Stimulated activated CD4-positive, alpha-beta T cell treated with anti-CD3 and anti-CD28 coated beads, TNF-alpha, amount 100 ng/mL, for 4 hours (primary cell): Measurements from ENCODE around the gene CYP4F2.
"Not testable (repeated sequence)": the region's sequence is repeated elsewhere in the genome, so short reads cannot be mapped to it uniquely, and the experiment has no call there.

ENCODE experiments used
- DNase-seq, 3 experiments: peaks; one replicate each; pipeline ENCODE4 v3.0.0-alpha.2; 2020; ENCODE audit warnings: low read depth in 3 of 3

CYP4F2 gene

GRCh38 chr19:15900032-15900431 is 2.2 kb upstream of the CYP4F2 start:
- not testable (repeated sequence) for DNase-seq

GRCh38 chr19:15899561-15899960 is 1.7 kb upstream of the CYP4F2 start:
- not testable (repeated sequence) for DNase-seq

DNA sequence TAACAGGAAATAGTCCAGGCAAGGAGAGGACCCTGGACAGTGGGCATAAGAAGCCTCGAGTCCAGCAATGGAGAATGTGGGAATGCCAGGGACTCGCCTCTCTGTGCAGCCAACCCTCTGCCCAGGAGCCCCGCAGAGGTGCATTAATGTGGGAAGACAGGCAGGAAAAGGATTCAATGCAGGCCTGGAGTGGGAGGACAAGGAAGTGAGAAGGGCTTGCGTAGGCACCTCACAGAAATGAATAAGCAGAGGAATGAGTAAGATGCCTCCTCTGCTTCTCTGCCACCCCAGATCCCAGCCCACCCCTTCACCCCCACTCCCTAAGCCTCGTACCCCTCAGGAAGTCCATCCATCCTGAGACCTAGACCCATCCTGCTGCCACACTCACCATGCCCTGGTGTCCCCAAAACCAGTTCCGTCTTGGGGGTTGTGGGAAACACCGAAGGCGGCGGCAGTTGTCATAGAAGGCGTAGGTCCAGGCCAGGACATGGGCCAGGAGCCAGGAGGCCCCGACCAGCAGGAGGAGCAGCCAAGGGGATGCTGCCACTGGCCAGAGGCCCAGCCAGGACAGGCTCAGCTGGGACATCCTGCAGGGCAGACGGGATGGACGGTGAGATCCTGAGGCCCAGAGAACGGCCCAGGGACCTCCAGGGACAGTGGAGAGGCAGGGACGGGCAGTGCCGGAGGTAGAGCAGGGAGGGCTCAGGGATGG is 692 bp downstream of the CYP4F2 start:
- DNase-seq, result no peak

DNA sequence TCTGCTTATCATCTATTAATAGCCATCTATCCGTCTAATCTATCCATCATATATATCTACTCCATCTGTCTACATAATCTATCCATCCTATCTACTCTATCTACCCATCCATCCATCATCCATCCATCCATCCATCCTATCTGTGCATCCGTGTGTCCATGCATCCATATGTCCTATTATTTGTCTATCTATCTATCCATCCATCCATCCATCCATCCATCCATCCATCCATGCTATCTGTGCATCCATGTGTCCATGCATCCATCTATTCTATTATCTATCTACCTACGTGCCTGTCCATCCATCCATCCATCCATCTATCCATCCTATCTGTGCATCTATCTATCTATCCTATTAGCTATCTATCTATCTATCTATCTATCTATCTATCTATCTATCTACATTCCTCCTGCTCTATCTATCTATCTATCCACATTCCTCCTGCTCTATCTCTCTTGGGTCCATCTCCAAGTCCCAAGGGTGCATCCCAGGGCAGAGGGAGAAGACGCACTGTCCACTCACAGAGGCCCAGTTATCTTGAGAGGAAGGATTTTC is 1.9 kb downstream of the CYP4F2 start:
- no peak for DNase-seq

- DNase-seq, result no peak
Measured at GRCh38 chr19:15894359-15894758, 3.5 kb downstream of the CYP4F2 start.

DNA sequence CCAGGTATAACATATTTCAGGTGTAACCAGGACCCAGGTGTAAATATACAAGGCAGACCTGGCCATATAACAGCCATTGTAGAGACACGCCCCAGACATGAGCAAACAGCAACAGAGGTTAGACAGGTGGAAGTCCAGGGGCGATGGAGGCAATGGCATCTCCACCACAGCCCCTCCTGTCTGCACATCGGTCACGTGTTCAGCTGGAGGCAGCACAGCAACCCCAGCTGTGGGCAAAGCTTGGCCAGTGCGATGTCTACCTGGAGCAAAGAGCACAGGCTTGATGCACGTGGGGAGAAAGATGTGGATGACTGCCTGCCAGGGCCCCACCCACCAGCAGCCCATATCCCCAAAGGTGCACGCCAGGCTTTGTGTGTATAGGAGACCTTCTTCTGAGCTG is 4.4 kb downstream of the CYP4F2 start:
- no peak for DNase-seq

DNA sequence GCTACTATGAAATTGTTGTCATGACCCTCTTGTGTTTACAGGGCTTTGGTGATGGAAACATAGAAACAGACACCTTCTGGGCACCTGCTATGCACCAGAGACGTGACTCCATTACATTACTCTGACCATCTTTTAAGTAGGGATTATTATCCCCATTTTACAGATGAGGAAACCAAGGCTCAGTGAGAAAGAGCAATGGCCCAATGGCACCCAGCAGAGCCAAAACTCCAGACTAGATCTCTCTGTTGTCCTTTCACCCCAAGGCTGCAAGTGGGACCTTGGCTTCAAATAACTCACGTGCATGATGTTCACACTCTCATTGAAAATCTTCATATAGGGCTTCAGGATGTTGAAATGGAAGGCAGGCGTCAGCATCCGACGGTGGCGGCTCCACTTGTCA is 5.9 kb downstream of the CYP4F2 start:
- DNase-seq, result no peak

GRCh38 chr19:15891434-15891833 is 6.4 kb downstream of the CYP4F2 start:
- DNase-seq, result no peak

DNA sequence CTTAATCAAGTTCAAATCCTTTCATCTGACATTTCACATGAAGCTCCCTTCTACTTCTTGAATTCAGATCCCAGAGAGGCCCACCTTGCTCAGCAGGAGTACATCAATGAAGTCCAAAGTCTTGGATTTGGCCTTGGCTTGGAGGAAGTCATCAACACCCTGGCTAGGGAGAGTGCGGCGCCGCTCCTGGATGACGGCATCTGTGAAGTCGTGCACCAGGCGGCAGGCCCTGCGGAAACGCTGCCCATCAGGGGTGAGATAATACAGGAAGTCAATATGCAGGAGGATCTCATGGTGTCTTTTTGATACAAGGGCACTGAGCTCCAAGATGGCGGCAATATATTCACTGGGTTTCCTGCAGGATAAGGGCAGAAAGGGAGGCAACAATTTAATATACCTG is 8.5 kb downstream of the CYP4F2 start:
- not testable (repeated sequence) for DNase-seq

- no peak for DNase-seq
Measured at GRCh38 chr19:15885919-15886318, 12.0 kb downstream of the CYP4F2 start.

GRCh38 chr19:15885167-15885566 is 12.7 kb downstream of the CYP4F2 start:
- DNase-seq, result no peak

GRCh38 chr19:15883329-15883728 is 14.5 kb downstream of the CYP4F2 start:
- DNase-seq, result not testable (repeated sequence)

DNA sequence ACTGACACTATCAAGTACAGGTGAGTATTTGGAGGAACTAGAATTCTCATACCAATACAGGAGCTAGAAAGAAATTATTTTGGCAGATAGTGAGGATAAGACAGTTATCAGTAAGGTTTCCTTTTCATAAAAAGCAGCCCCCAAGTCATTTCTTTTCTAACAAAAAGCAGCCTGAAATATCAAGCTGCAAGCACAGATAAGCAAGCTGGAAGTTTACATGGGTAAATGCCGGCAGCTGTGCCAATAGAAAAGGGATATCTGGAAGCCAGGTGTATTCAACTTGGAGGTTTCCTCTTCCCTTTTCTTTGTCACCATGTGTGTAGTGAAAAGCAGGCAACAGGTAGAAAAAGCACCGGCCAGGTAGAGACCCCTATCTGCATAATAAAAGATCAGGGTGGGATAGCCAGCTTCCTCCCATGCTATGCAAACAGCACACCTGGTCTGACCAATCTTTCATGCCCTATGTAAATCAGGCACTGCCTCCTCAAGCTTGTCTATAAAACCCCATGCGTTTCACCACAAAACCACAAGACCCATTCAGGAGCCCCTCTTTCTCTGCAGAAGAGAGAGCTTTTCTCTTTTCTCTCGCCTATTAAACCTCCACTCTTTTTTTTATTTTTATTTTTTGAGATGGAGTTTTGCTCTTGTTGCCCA is 22.9 kb downstream of the CYP4F2 start:
- no peak for DNase-seq

DNA sequence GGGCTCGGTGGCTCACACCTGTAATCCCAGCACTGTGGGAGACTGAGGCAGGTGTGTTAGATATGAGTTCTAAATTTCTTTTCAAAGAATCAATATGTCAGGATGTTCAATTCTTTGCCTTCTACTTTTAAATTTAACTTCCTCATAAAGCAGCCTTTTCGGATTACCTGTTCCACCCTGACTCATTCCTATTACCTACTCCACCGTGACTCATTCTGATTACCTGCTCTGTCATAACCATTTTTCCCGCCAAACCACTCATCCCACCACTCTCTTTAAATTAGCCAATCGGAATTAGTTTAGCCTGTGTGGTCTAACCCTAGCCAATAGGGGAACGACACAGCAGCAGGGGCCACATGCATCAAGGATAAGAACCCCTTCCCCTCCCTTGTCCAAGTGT is 24.1 kb downstream of the CYP4F2 start:
- not testable (repeated sequence) for DNase-seq

- DNase-seq, result no peak
Measured at GRCh38 chr19:15871570-15871969, 26.3 kb downstream of the CYP4F2 start.

DNA sequence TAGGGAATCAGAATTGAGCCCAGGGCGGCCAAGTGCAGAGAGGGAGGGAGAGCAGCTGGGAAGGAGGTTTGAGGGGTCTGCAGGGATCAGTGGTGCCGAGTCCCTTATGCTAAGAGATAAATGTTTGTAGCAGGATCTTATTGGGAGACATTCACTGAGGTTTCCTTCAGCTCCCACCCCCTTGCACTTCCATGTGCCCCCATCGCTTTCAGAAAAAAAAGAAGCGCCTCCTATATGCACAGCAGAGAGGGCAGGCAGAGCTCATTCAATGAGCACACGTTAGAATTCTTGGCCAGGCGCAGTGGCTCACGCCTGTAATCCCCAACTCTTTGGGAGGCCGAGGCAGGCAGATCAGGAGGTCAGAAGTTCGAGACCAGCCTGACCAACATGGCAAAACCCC is 28.0 kb downstream of the CYP4F2 start:
- DNase-seq, result no peak

DNA sequence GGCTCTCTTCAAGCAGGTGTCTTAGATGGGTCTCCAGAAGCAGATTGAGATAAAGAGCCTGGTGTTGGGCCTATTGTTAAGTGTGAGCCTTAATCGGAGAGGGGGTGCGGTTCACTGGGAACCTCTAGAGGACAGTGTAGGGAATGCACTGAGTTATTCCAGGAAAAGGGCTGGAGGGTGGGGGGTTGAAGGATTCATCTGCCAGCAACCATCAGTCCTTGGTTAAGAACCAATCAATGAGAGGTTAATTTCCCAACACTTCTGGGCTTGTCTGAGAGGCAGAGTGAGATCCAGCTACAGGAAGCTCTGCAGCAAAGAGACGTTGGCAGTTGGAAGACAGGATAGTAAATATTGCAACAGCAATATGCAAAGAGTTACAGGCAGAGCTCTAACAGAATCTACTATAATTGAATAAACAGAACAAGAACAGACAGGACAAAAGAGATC is 28.7 kb downstream of the CYP4F2 start:
- peak in 1 of 3 experiments; percentile 26 for DNase-seq

DNA sequence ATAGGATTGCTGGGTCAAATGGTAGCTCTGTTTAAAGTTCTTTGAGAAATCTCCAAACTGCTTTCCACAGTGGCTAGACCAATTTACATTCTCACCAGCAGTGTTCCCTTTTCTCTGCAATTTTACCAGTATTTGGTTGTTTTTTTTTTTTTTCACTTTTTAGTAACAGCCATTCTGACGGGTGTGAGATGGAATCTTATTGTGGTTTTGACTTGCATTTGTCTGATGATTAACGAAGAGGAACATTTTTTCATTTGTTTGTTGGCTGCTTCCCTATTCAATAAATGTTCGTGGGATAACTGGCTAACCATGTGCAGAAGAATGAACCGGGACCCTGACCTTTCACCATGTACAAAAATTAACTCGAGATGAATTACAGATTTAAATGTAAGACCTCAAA is 31.2 kb downstream of the CYP4F2 start:
- DNase-seq, result no peak

DNA sequence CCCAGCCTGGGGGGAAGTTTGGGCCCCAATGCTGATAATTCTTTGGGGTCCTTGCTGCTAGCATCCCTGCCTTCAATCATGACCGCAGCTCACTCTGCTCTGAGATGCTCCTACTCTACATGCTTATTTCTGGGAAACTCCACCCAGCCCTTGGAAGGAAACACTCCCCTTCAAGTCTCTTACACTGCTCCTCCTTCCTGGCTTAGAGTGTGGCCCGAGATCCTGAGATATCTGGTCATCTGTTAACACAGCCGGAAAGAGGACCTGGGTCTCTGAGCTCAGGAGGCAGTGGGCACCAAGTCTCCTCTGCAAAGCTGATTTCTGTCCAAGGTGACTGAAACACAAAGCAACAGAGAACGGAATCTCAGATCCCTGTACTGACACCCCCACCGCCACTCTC is 33.0 kb downstream of the CYP4F2 start:
- no peak for DNase-seq

GRCh38 chr19:15863272-15863671 is 34.6 kb downstream of the CYP4F2 start:
- DNase-seq, result no peak

DNA sequence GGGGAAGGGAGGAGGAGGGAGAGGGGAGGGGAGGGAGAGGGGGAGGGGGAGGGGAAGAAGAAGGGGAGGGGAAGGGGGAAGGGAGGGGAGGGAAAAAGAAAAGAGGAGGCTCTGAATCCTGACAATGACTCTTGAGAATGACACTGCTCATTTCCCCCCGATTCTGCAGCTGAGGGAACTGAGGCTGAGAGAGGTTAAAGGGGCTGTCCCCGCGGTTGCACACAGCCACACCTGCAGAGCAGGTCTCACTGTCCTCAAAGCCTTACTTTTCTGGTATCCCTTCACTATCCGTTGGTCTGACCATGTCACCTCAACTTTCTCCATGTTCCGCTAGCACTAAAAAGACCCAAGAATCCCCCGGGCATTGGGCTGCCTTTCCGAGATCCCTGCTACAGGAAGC is 35.4 kb downstream of the CYP4F2 start:
- DNase-seq, result no peak

DNA sequence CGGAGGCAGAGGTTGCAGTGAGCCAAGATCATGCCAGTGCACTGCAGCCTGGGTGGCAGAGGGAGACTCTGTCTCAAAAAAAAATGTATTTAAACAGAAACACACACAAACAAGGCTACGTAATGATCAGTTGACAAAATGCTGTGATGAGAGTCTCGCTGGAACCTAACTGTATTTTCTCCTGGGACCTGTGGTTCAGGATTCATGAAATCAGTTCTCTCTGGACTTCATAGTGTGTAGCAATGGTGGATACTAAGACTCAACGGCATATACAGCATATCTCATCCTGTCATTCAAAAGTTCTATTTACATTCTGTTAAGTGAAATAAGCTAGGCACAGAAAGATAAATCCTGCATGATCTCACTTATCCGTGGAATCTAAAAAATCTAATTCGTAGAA is 37.4 kb downstream of the CYP4F2 start:
- DNase-seq, result no peak

GRCh38 chr19:15859187-15859586 is 38.7 kb downstream of the CYP4F2 start:
- no peak for DNase-seq
